H9 (cell line): ENCODE measurements around the gene C3orf70. TPM values are rescaled to one million over a fixed set of nuclear protein-coding genes. Genes with fewer than 3 reads are reported as not detected.

Source experiments
- DNase-seq: peaks from one replicate; pipeline ENCODE4 v3.0.0-alpha.2; 2017
- H2AFZ ChIP-seq: one replicate; pipeline ENCODE4 v1.6.1; 2013; ENCODE audit warnings: mild to moderate bottlenecking, low read length, control low read depth, moderate library complexity
- H2AK5ac ChIP-seq: 2 replicates; pipeline ENCODE4 v1.6.1; 2013; ENCODE audit warnings: low read length, control low read depth, mixed read lengths; ENCODE audit not compliant: insufficient read length
- H2BK120ac ChIP-seq: one replicate; pipeline ENCODE4 v1.6.1; 2013; ENCODE audit warnings: low read depth, mild to moderate bottlenecking, low read length, control low read depth, inconsistent platforms; ENCODE audit not compliant: poor library complexity, severe bottlenecking
- H2BK12ac ChIP-seq: 2 replicates; pipeline ENCODE4 v1.6.1; 2013; ENCODE audit warnings: low read length, control low read depth, mixed read lengths, low read depth; ENCODE audit not compliant: insufficient read length
- H2BK15ac ChIP-seq: 2 replicates; pipeline ENCODE4 v1.6.1; 2013; ENCODE audit warnings: low read depth, low read length, control low read depth
- H2BK20ac ChIP-seq: one replicate; pipeline ENCODE4 v1.6.1; 2013; ENCODE audit warnings: low read depth, mild to moderate bottlenecking, low read length, control low read depth, inconsistent platforms; ENCODE audit not compliant: poor library complexity, severe bottlenecking
- H2BK5ac ChIP-seq: 2 replicates; pipeline ENCODE4 v1.6.1; 2013; ENCODE audit warnings: low read length, control low read depth, mixed read lengths; ENCODE audit not compliant: insufficient read length
- H3K14ac ChIP-seq: 2 replicates; pipeline ENCODE4 v1.6.1; 2013; ENCODE audit warnings: low read length, control low read depth; ENCODE audit not compliant: insufficient read depth
- H3K18ac ChIP-seq: 2 replicates; pipeline ENCODE4 v1.6.1; 2013; ENCODE audit warnings: low read depth, mild to moderate bottlenecking, mixed read lengths, low read length, control low read depth; ENCODE audit not compliant: insufficient read length
- H3K23ac ChIP-seq: 2 replicates; pipeline ENCODE4 v1.6.1; 2013; ENCODE audit warnings: low read length, control low read depth, mixed read lengths, low read depth; ENCODE audit not compliant: insufficient read length
- H3K23me2 ChIP-seq: 2 replicates; pipeline ENCODE4 v1.6.1; 2013; ENCODE audit warnings: low read depth, mild to moderate bottlenecking, mixed read lengths, low read length, control low read depth; ENCODE audit not compliant: insufficient read length, poor library complexity, severe bottlenecking
- H3K27ac ChIP-seq: 2 replicates; pipeline ENCODE4 v1.5.1; 2013; ENCODE audit warnings: low read length, control low read depth, mixed read lengths, low read depth; ENCODE audit not compliant: insufficient read length
- H3K27me3 ChIP-seq: 2 replicates; pipeline ENCODE4 v1.6.1; 2013; ENCODE audit warnings: low read length, control low read depth, inconsistent platforms; ENCODE audit not compliant: insufficient read depth
- H3K4ac ChIP-seq: 2 replicates; pipeline ENCODE4 v1.6.1; 2013; ENCODE audit warnings: low read depth, mild to moderate bottlenecking, control low read depth, inconsistent platforms, low read length, moderate library complexity
- H3K4me1 ChIP-seq: 2 replicates; pipeline ENCODE4 v1.6.1; 2013; ENCODE audit warnings: low read length, control low read depth, inconsistent platforms; ENCODE audit not compliant: insufficient read depth
- H3K4me2 ChIP-seq: 2 replicates; pipeline ENCODE4 v1.6.1; 2013; ENCODE audit warnings: low read length, control low read depth, mixed read lengths; ENCODE audit not compliant: insufficient read length, insufficient read depth
- H3K56ac ChIP-seq: 2 replicates; pipeline ENCODE4 v1.6.1; 2013; ENCODE audit warnings: low read depth, mild to moderate bottlenecking, mixed read lengths, low read length, control low read depth; ENCODE audit not compliant: insufficient read length
- H3K79me1 ChIP-seq: 2 replicates; pipeline ENCODE4 v1.6.1; 2013; ENCODE audit warnings: low read depth, mild to moderate bottlenecking, moderate library complexity, low read length, control low read depth, inconsistent platforms; ENCODE audit not compliant: insufficient read depth, poor library complexity, severe bottlenecking
- H3K79me2 ChIP-seq: 2 replicates; pipeline ENCODE4 v1.6.1; 2013; ENCODE audit warnings: low read length, control low read depth, inconsistent platforms; ENCODE audit not compliant: insufficient read depth
- H3K9ac ChIP-seq: 2 replicates; pipeline ENCODE4 v1.6.1; 2013; ENCODE audit warnings: low read length, control low read depth, mixed read lengths; ENCODE audit not compliant: insufficient read length; ENCODE audit errors: extremely low read depth
- H3K9me3 ChIP-seq: one replicate; pipeline ENCODE4 v1.6.1; 2013; ENCODE audit warnings: low read depth, low read length, inconsistent platforms; ENCODE audit not compliant: control insufficient read depth
- H3T11ph ChIP-seq: one replicate; pipeline ENCODE4 v1.6.1; 2013; ENCODE audit warnings: mild to moderate bottlenecking, low read length, control low read depth, inconsistent platforms
- H4K20me1 ChIP-seq: one replicate; pipeline ENCODE4 v1.6.1; 2013; ENCODE audit not compliant: control insufficient read depth, insufficient read length, insufficient read depth
- H4K5ac ChIP-seq: 2 replicates; pipeline ENCODE4 v1.6.1; 2013; ENCODE audit warnings: low read depth, mild to moderate bottlenecking, mixed read lengths, low read length, control low read depth; ENCODE audit not compliant: insufficient read length
- H4K8ac ChIP-seq: replicated peaks from 2 replicates; pipeline ENCODE4 v1.6.1; 2013; ENCODE audit warnings: low read length, control low read depth, mixed read lengths, low read depth; ENCODE audit not compliant: insufficient read length
- H4K91ac ChIP-seq: 2 replicates; pipeline ENCODE4 v1.6.1; 2013; ENCODE audit warnings: low read depth, mild to moderate bottlenecking, moderate library complexity, mixed read lengths, low read length, control low read depth; ENCODE audit not compliant: insufficient read length
- H3K27ac Mint-ChIP-seq, 3 experiments: 2 replicates in 2 of 3; 3 replicates in 1 of 3; pipeline ENCODE4 v1.8.0; 2020 to 2021; ENCODE audit warnings: mixed read lengths in 3 of 3, mild to moderate bottlenecking in 1 of 3, moderate library complexity in 1 of 3
- H3K27me3 Mint-ChIP-seq: 2 replicates; pipeline ENCODE4 v1.8.0; 2021; ENCODE audit warnings: low read depth, mild to moderate bottlenecking, moderate library complexity, mixed read lengths
- H3K36me3 Mint-ChIP-seq, 3 experiments: 2 replicates in 2 of 3; 3 replicates in 1 of 3; pipeline ENCODE4 v1.8.0; 2020 to 2021; ENCODE audit warnings: low read depth in 3 of 3, mixed read lengths in 3 of 3; ENCODE audit not compliant: insufficient read depth in 1 of 3
- H3K4me1 Mint-ChIP-seq, 2 experiments: 2 replicates each; pipeline ENCODE4 v1.8.0; 2020; ENCODE audit warnings: mixed read lengths in 2 of 2
- H3K4me3 Mint-ChIP-seq, 2 experiments: 2 replicates in 1 of 2; 3 replicates in 1 of 2; pipeline ENCODE4 v1.8.0; 2020 to 2021; ENCODE audit warnings: mild to moderate bottlenecking in 2 of 2, mixed read lengths in 2 of 2, moderate library complexity in 1 of 2
- H3K9me3 Mint-ChIP-seq, 2 experiments: 2 replicates in 1 of 2; 3 replicates in 1 of 2; pipeline ENCODE4 v1.8.0; 2020; ENCODE audit warnings: mild to moderate bottlenecking in 2 of 2, mixed read lengths in 2 of 2, moderate library complexity in 1 of 2
- WGBS: extraction: QIAGEN DNeasy Blood & Tissue Kit; methylation state at CpG from one replicate; pipeline ENCODE4 v1.1.7; 2013; ENCODE audit warnings: missing lambda C conversion rate, low lambda C conversion rate, mixed read lengths; ENCODE audit not compliant: insufficient read length; ENCODE audit errors: extremely low coverage; 5-methylcytosine and 5-hydroxymethylcytosine counted together
- total RNA-seq: library from RNA; stranded (reverse); gene quantifications from 2 replicates; pipeline ENCODE4 v1.2.1, GENCODE V29; 2021
- TF ChIP-seq, protein P1 (sequence below): fragments of 200-600 bp; sonication (generic); conservative IDR thresholded peaks from 3 replicates; pipeline ENCODE4 v1.8.0; 2021; ENCODE audit warnings: antibody characterized with exemption, mild to moderate bottlenecking

Gene C3orf70
- total RNA-seq, 1 experiment from 2014 or later = 0.52 TPM

DNA sequence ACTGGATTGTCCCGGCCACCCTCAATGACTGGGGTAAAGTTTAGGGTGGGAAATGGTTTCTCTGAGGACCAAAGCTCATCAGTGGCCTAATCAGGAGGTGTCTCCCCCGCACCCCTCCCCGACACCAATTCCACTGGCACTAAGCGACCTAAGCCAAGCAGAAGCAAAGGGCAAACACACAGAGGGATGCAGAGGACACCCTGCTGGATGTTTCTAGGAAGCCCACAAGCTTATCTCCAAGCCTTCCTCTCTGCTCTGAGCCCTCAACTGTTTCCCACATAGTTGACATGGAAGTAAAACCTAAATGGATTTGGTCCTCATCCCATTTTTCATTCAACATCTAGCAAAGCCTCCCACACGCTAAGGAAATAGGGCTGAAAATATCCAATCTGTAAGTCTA, 68.5 kb downstream of the C3orf70 start:
- TF ChIP-seq, protein P1, sequence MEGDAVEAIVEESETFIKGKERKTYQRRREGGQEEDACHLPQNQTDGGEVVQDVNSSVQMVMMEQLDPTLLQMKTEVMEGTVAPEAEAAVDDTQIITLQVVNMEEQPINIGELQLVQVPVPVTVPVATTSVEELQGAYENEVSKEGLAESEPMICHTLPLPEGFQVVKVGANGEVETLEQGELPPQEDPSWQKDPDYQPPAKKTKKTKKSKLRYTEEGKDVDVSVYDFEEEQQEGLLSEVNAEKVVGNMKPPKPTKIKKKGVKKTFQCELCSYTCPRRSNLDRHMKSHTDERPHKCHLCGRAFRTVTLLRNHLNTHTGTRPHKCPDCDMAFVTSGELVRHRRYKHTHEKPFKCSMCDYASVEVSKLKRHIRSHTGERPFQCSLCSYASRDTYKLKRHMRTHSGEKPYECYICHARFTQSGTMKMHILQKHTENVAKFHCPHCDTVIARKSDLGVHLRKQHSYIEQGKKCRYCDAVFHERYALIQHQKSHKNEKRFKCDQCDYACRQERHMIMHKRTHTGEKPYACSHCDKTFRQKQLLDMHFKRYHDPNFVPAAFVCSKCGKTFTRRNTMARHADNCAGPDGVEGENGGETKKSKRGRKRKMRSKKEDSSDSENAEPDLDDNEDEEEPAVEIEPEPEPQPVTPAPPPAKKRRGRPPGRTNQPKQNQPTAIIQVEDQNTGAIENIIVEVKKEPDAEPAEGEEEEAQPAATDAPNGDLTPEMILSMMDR = no peak

More for the DNA sequence above, 68.5 kb downstream of the C3orf70 start:
- Histone ChIP-seq H4K5ac (no peak overlapping the region), H3K14ac (no peak overlapping the region), H2BK120ac (no peak overlapping the region), H4K8ac (no peak overlapping the region), H2BK20ac (no peak overlapping the region), H2BK5ac (no peak overlapping the region), H3K56ac (no peak overlapping the region), H3K27ac (no peak overlapping the region), H2AK5ac (no peak overlapping the region), H3K4ac (no peak overlapping the region), H4K91ac (no peak overlapping the region), H3K18ac (no peak overlapping the region), H3K23me2 (no peaks in the 10 kb centered on the region), H3K79me1 (no peaks in the 10 kb centered on the region), H2BK12ac (no peak overlapping the region), H3T11ph (no peak overlapping the region), H2AFZ (no peak overlapping the region), H3K23ac (no peak overlapping the region), H3K27me3 (no peaks in the 10 kb centered on the region), H3K9ac (no peak overlapping the region), H3K9me3 (no peaks in the 10 kb centered on the region), H2BK15ac (no peak overlapping the region), H3K79me2 (no peaks in the 10 kb centered on the region), H3K4me2 (no peak overlapping the region), H3K4me1 (no peaks in the 10 kb centered on the region), H4K20me1 (no peaks in the 10 kb centered on the region)
- no peak for DNase-seq
- Mint-ChIP-seq H3K4me3 (no peak overlapping the region), H3K27me3 (no peaks in the 10 kb centered on the region), H3K36me3 (no peaks in the 10 kb centered on the region), H3K9me3 (no peaks in the 10 kb centered on the region), H3K27ac (no peak overlapping the region), H3K4me1 (peaks cover 9 to 14% of the 10 kb centered on the region in 2 experiments)
- WGBS = no CpG with 5 or more reads among the region's 5 CpGs
